HEK293 (cell line): ENCODE measurements around the gene RAD52.

ENCODE experiments used
- CTCF ChIA-PET: fragments of 350-600 bp; formaldehyde crosslinking; extraction: SDS; loops from one replicate; lab custom pipeline; 2021; ENCODE audit warnings: antibody characterized with exemption; lab: Yijun Ruan, JAX
- POLR2A ChIA-PET: fragments of 300-600 bp; formaldehyde crosslinking; extraction: SDS; loops from one replicate; lab custom pipeline; 2020; ENCODE audit warnings: antibody characterized with exemption, inconsistent platforms; lab: Yijun Ruan, JAX
- H3K27ac ChIP-seq: fragments of 200-500 bp; sonication (Bioruptor generic); 2 replicates; pipeline ENCODE4 v1.5.1; 2014; ENCODE audit warnings: low read depth, low read length, control low read depth, inconsistent platforms; ENCODE audit errors: extremely low read depth
- H3K36me3 ChIP-seq, 2 experiments: fragments of 200-500 bp in 1 of 2; sonication (Bioruptor generic) in 1 of 2; 1 replicate in 1 of 2; 2 replicates in 1 of 2; pipeline ENCODE4 v1.5.1; 2014 to 2017; ENCODE audit warnings: inconsistent platforms in 2 of 2, low read length in 2 of 2; ENCODE audit not compliant: control insufficient read depth in 2 of 2, insufficient read depth in 1 of 2
- H3K4me1 ChIP-seq: fragments of 200-500 bp; sonication (Bioruptor generic); 2 replicates; pipeline ENCODE4 v1.5.1; 2014; ENCODE audit warnings: mild to moderate bottlenecking, low read length, inconsistent platforms; ENCODE audit not compliant: control insufficient read depth, insufficient read depth
- H3K4me3 ChIP-seq: 2 replicates; pipeline ENCODE4 v1.5.1; 2011; ENCODE audit warnings: low read depth, mild to moderate bottlenecking, control low read depth, low read length, moderate library complexity
- H3K9me3 ChIP-seq: fragments of 200-500 bp; sonication (Bioruptor generic); 2 replicates; pipeline ENCODE4 v1.5.1; 2014; ENCODE audit warnings: low read depth, low read length, inconsistent platforms; ENCODE audit not compliant: control insufficient read depth, insufficient read depth
- EGR2 ChIP-seq: fragments of 450-650 bp; formaldehyde crosslinking; IDR thresholded peaks from 2 replicates; pipeline ENCODE4 v1.5.1; 2016; ENCODE audit warnings: low read depth, missing biosample characterization, missing genetic modification characterization
- GLIS1 ChIP-seq: fragments of 450-650 bp; formaldehyde crosslinking; IDR thresholded peaks from 2 replicates; pipeline ENCODE4 v1.5.1; 2016; ENCODE audit warnings: missing biosample characterization, missing genetic modification characterization
- HOXA7 ChIP-seq: sonication (generic); formaldehyde crosslinking; IDR thresholded peaks from 2 replicates; pipeline ENCODE4 v1.8.1; 2022; ENCODE audit warnings: missing genetic modification reagents, borderline replicate concordance
- OVOL3 ChIP-seq: fragments of 450-650 bp; formaldehyde crosslinking; IDR thresholded peaks from 2 replicates; pipeline ENCODE4 v1.5.1; 2016; ENCODE audit warnings: missing biosample characterization, missing genetic modification characterization
- WT1 ChIP-seq: fragments of 450-650 bp; formaldehyde crosslinking; IDR thresholded peaks from 2 replicates; pipeline ENCODE4 v1.5.1; 2016; ENCODE audit warnings: missing biosample characterization, missing genetic modification characterization
- ZBTB10 ChIP-seq: fragments of 450-650 bp; formaldehyde crosslinking; IDR thresholded peaks from 2 replicates; pipeline ENCODE4 v1.5.1; 2016; ENCODE audit warnings: missing biosample characterization, missing genetic modification characterization
- ZNF140 ChIP-seq: fragments of 450-650 bp; formaldehyde crosslinking; IDR thresholded peaks from 2 replicates; pipeline ENCODE4 v1.5.1; 2016; ENCODE audit warnings: missing biosample characterization, missing genetic modification characterization
- ZNF184 ChIP-seq: fragments of 450-650 bp; IDR thresholded peaks from 2 replicates; pipeline ENCODE4 v1.5.1; 2018; ENCODE audit warnings: missing biosample characterization, mild to moderate bottlenecking, missing genetic modification characterization
- ZNF211 ChIP-seq: fragments of 450-650 bp; formaldehyde crosslinking; IDR thresholded peaks from 2 replicates; pipeline ENCODE4 v1.5.1; 2016; ENCODE audit warnings: low read depth, missing biosample characterization, missing genetic modification characterization
- ZNF248 ChIP-seq: fragments of 450-650 bp; formaldehyde crosslinking; IDR thresholded peaks from 2 replicates; pipeline ENCODE4 v1.5.1; 2017; ENCODE audit warnings: missing biosample characterization, missing genetic modification characterization
- ZNF354C ChIP-seq: fragments of 450-650 bp; formaldehyde crosslinking; IDR thresholded peaks from 2 replicates; pipeline ENCODE4 v1.5.1; 2016; ENCODE audit warnings: missing biosample characterization, missing genetic modification characterization, low read depth, borderline replicate concordance
- ZNF37A ChIP-seq: fragments of 450-650 bp; IDR thresholded peaks from 2 replicates; pipeline ENCODE4 v1.5.1; 2018; ENCODE audit warnings: missing biosample characterization, missing genetic modification characterization
- ZNF48 ChIP-seq: fragments of 450-650 bp; formaldehyde crosslinking; IDR thresholded peaks from 2 replicates; pipeline ENCODE4 v1.5.1; 2016; ENCODE audit warnings: missing biosample characterization, missing genetic modification characterization
- ZNF600 ChIP-seq: fragments of 450-650 bp; formaldehyde crosslinking; IDR thresholded peaks from 2 replicates; pipeline ENCODE4 v1.5.1; 2016; ENCODE audit warnings: missing biosample characterization, missing genetic modification characterization
- ZNF610 ChIP-seq: fragments of 450-650 bp; formaldehyde crosslinking; IDR thresholded peaks from 2 replicates; pipeline ENCODE4 v1.5.1; 2016; ENCODE audit warnings: missing biosample characterization, missing genetic modification characterization, borderline replicate concordance
- ZNF639 ChIP-seq: fragments of 450-650 bp; formaldehyde crosslinking; IDR thresholded peaks from 2 replicates; pipeline ENCODE4 v1.5.1; 2016; ENCODE audit warnings: missing biosample characterization, missing genetic modification characterization
- ZNF701 ChIP-seq: fragments of 450-650 bp; formaldehyde crosslinking; IDR thresholded peaks from 2 replicates; pipeline ENCODE4 v1.5.1; 2016; ENCODE audit warnings: missing biosample characterization, missing genetic modification characterization
- ZNF747 ChIP-seq: fragments of 450-650 bp; formaldehyde crosslinking; IDR thresholded peaks from 2 replicates; pipeline ENCODE4 v1.5.1; 2016; ENCODE audit warnings: missing biosample characterization, missing genetic modification characterization
- ZNF830 ChIP-seq: fragments of 450-650 bp; IDR thresholded peaks from 2 replicates; pipeline ENCODE4 v1.5.0; 2018; ENCODE audit warnings: missing biosample characterization, missing genetic modification characterization, low read depth, mild to moderate bottlenecking, moderate library complexity
- TF ChIP-seq, protein P1 (sequence below): fragments of 450-650 bp; formaldehyde crosslinking; IDR thresholded peaks from 2 replicates; pipeline ENCODE4 v1.5.1; 2017; ENCODE audit warnings: missing biosample characterization, missing genetic modification characterization

RAD52 gene

DNA sequence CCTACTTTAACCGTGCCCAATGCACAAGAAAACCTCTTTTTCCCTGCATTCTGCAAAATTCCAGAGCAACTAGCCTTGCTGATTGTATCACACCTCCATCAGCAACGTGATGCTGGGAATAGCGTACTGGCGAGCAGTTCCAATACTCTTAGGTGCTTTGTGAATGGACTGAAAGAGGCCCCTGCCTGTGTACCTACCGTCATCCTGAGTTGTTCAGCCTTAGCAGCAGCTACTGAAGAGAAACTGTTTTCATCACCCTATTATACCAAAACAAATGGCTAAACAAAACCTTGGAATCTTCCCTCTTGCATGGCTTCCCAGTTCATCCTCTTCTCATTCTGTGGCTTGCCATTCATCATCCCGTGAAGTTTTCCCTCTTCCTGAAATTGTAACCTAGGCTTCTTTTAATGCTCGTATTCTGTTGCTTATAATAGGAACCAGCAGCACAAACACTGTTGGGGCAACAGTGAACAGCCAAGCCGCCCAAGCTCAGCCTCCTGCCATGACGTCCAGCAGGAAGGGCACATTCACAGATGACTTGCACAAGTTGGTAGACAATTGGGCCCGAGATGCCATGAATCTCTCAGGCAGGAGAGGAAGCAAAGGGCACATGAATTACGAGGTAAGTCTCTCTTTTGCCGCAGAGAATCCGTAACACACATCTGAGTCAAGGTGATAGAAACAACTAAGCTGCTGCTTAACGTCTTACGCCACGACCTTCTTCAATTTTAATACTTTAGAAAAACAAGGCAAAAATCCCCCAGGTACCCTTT is 41.9 kb downstream of the RAD52 start:
- CTCF ChIA-PET = no interaction called here
- peaks cover 46 to 96% of the 10 kb centered on the region in 2 experiments for H3K36me3 ChIP-seq
- no peaks in the 10 kb centered on the region for H3K4me1 ChIP-seq
- no peak overlapping the region for H3K27ac ChIP-seq
- no peaks in the 10 kb centered on the region for H3K9me3 ChIP-seq
- H3K4me3 ChIP-seq = no peak overlapping the region
- TF ChIP-seq ZNF610 (tag by site-specific recombination) (no peak), ZNF37A (tag by site-specific recombination) (no peak), ZNF140 (tag by site-specific recombination) (no peak), ZNF600 (tag by site-specific recombination) (peak; percentile 40), ZNF184 (tag by site-specific recombination) (no peak), ZNF830 (tag by site-specific recombination) (no peak)
- TF ChIP-seq, protein P1, sequence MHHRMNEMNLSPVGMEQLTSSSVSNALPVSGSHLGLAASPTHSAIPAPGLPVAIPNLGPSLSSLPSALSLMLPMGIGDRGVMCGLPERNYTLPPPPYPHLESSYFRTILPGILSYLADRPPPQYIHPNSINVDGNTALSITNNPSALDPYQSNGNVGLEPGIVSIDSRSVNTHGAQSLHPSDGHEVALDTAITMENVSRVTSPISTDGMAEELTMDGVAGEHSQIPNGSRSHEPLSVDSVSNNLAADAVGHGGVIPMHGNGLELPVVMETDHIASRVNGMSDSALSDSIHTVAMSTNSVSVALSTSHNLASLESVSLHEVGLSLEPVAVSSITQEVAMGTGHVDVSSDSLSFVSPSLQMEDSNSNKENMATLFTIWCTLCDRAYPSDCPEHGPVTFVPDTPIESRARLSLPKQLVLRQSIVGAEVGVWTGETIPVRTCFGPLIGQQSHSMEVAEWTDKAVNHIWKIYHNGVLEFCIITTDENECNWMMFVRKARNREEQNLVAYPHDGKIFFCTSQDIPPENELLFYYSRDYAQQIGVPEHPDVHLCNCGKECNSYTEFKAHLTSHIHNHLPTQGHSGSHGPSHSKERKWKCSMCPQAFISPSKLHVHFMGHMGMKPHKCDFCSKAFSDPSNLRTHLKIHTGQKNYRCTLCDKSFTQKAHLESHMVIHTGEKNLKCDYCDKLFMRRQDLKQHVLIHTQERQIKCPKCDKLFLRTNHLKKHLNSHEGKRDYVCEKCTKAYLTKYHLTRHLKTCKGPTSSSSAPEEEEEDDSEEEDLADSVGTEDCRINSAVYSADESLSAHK (tag by site-specific recombination) = no peak
- POLR2A ChIA-PET = no interaction called here

- Histone ChIP-seq H3K36me3 (peaks cover 50 to 96% of the 10 kb centered on the region in 2 experiments), H3K4me1 (no peaks in the 10 kb centered on the region), H3K4me3 (no peak overlapping the region)
- CTCF ChIA-PET = interaction anchor here (1.5 kb wide), 1 partner anchor 336 kb away, joined by 3 read pairs; no protein-coding TSS in a partner anchor
- no peak for TF ChIP-seq ZNF48
- no peak for TF ChIP-seq EGR2 (tag by site-specific recombination)
- TF ChIP-seq ZNF701 (tag by site-specific recombination) = no peak
- TF ChIP-seq ZBTB10 = no peak
- no peak for TF ChIP-seq OVOL3
- peak; percentile 56; the same call in 1 of the 2 replicates for TF ChIP-seq GLIS1 (tag by site-specific recombination)
- TF ChIP-seq, all 188 proteins: peak for 1
- no peaks in the 10 kb centered on the region for H3K9me3 ChIP-seq
- no peak overlapping the region for H3K27ac ChIP-seq
- POLR2A ChIA-PET = no interaction called here
Measured at GRCh38 chr12:906062-906585, 43.4 kb downstream of the RAD52 start.

DNA sequence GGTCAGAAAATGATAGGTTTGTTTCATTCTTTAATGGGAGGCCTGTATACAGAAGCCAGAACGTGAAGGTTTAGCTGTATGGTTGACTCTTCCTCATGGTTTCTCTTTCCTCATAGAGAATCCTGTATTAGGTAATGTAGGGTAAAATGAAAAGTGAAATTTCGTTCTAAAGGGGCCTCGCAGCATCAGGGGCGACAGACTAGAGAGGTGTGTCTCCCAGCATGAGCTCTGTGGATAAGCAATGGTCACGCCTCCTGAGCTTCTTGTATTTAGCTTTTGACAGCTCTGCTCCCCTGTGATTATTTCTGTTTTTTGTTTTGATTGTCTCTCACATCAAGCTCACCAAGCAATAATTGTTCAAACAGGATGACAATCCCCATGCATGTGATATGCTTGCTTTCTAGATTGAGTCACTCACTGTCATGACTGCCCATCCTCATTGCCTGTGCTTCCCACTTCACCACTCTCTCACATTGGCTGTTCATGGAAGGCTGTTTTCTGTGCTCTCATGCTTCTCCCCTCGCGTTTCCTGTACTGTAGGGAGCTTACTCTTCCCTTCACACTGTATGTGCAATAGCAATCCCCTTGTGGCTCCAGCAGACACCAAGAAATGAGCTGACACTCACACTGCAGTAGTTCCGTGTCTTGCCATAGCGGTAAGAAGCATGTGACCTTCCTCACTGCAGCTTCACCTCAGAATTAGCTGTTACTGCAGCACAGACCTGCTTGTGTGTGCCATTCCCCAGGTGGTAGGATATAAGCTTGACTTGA is 44.0 kb downstream of the RAD52 start:
- Histone ChIP-seq H3K4me1 (no peaks in the 10 kb centered on the region), H3K9me3 (no peaks in the 10 kb centered on the region), H3K4me3 (no peak overlapping the region), H3K36me3 (peaks cover 57 to 96% of the 10 kb centered on the region in 2 experiments), H3K27ac (no peak overlapping the region)
- CTCF ChIA-PET = interaction anchor here (0.7 to 1.5 kb wide), 2 partner anchors 71 to 335 kb away, joined by 3 read pairs; no protein-coding TSS in a partner anchor
- POLR2A ChIA-PET = no interaction called here
- TF ChIP-seq ZNF211 = no peak
- TF ChIP-seq ZNF248 (tag by site-specific recombination) = no peak
- no peak for TF ChIP-seq ZBTB10
- no peak for TF ChIP-seq ZNF747 (tag by site-specific recombination)
- no peak for TF ChIP-seq HOXA7 (CRISPR knock-in tag)
- TF ChIP-seq WT1 = no peak
- no peak for TF ChIP-seq ZNF639 (tag by site-specific recombination)
- TF ChIP-seq ZNF354C (tag by site-specific recombination) = no peak
